HEK293T (cell line): ENCODE results near the gene CBLN3.

ENCODE experiments used
- ARNT ChIP-seq: fragments of 450-650 bp; IDR thresholded peaks from 2 replicates; pipeline ENCODE4 v1.6.1; 2017; ENCODE audit warnings: mild to moderate bottlenecking
- SP1 ChIP-seq: fragments of 450-650 bp; IDR thresholded peaks from 2 replicates; pipeline ENCODE4 v1.6.1; 2017
- ZNF384 ChIP-seq: fragments of 450-650 bp; IDR thresholded peaks from 2 replicates; pipeline ENCODE4 v1.6.1; 2016

DNA sequence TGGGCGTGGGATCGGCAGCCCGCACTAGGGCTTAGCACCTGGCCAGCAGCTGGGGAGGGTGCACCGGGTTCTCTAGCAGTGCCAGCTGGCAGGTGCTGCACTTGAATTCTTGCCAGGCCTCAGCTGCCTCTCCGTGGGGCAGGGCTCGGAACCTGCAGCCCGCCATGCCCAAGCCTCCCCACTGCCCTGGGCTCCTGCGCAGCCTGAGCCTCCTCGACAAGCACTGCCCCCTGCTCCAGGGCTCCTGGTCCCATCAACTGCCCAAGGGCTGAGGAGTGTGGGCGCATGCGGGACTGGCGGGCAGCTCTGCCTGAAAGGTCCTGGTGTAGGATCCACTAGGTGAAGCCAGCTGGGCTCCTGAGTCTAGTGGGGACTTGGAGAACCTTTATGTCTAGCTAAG, 43.7 kb upstream of the CBLN3 start:
- TF ChIP-seq ZNF384 (no peak), SP1 (no peak), ARNT (no peak)
